Measurements from ENCODE around the gene KCNK17.

GRCh38 chr6:39330476-39330875 is 16.3 kb upstream of the KCNK17 start:
- no peak for TF ChIP-seq CTCF (conservative IDR thresholded peaks at IDR 0.05; ENCODE audit: low read depth, low read length)
- no peak for TF ChIP-seq EZH2phosphoT487 (IDR thresholded peaks at IDR 0.05; ENCODE audit: borderline replicate concordance, low read length)
- no peak for TF ChIP-seq EZH2 (IDR thresholded peaks at IDR 0.05; ENCODE audit: low read length, unreplicated experiment)

Measured in PC-3 (cell line).